CD4-positive, alpha-beta memory T cell (primary cell): ENCODE measurements around the gene PSEN1. TPM values are rescaled to one million over a fixed set of nuclear protein-coding genes. Genes with fewer than 3 reads are reported as not detected.
"Not testable (repeated sequence)": the region's sequence is repeated elsewhere in the genome, so short reads cannot be mapped to it uniquely, and the experiment has no call there.

Experiments used
- CTCF ChIA-PET: fragments of 350-600 bp; sonication (Branson Sonifier 250); formaldehyde crosslinking; loops from one replicate; lab custom pipeline; 2021; ENCODE audit warnings: inconsistent platforms; ENCODE audit not compliant: partially characterized antibody; lab: Charles Lee
- POLR2A ChIA-PET: fragments of 350-600 bp; sonication (Branson Sonifier 250); formaldehyde crosslinking; loops from one replicate; lab custom pipeline; 2021; ENCODE audit not compliant: partially characterized antibody; lab: Charles Lee
- DNase-seq, 5 donors: peaks; one replicate each; pipeline versions ENCODE4 v3.0.0 to v3.0.0-alpha.2; 2020 to 2022; ENCODE audit warnings: mixed read lengths in 1 of 5
- H3K27ac ChIP-seq: one replicate; pipeline ENCODE4 v1.7.0; 2013; ENCODE audit warnings: low read depth, low read length
- H3K27me3 ChIP-seq: 2 replicates; pipeline ENCODE4 v1.7.0; 2013; ENCODE audit warnings: mild to moderate bottlenecking, low read length, moderate library complexity; ENCODE audit not compliant: insufficient read depth
- H3K36me3 ChIP-seq: 2 replicates; pipeline ENCODE4 v1.7.0; 2013; ENCODE audit warnings: mild to moderate bottlenecking, low read length, moderate library complexity; ENCODE audit not compliant: insufficient read depth
- H3K4me1 ChIP-seq: 2 replicates; pipeline ENCODE4 v1.7.0; 2013; ENCODE audit warnings: mild to moderate bottlenecking, low read length, moderate library complexity; ENCODE audit not compliant: insufficient read depth
- H3K4me3 ChIP-seq, 2 donors: one replicate each; pipeline ENCODE4 v1.7.0; 2013; ENCODE audit warnings: low read length in 2 of 2, mild to moderate bottlenecking in 1 of 2
- H3K9me3 ChIP-seq, 2 donors: one replicate each; pipeline ENCODE4 v1.7.0; 2013; ENCODE audit warnings: low read length in 2 of 2, control low read depth in 1 of 2; ENCODE audit not compliant: control insufficient read depth in 1 of 2
- H3K27ac Mint-ChIP-seq, 7 donors: one replicate each; pipeline ENCODE4 v1.8.0; 2020 to 2021; ENCODE audit warnings: mixed read lengths in 7 of 7, mild to moderate bottlenecking in 6 of 7, inconsistent platforms in 3 of 7, moderate library complexity in 3 of 7
- H3K27me3 Mint-ChIP-seq, 2 donors: one replicate each; pipeline ENCODE4 v1.8.0; 2020 to 2021; ENCODE audit warnings: mixed read lengths in 2 of 2
- H3K36me3 Mint-ChIP-seq, 2 donors: one replicate each; pipeline ENCODE4 v1.8.0; 2020 to 2021; ENCODE audit warnings: mixed read lengths in 2 of 2, inconsistent platforms in 1 of 2, mild to moderate bottlenecking in 1 of 2
- H3K4me1 Mint-ChIP-seq, 4 donors: one replicate each; pipeline ENCODE4 v1.8.0; 2020 to 2021; ENCODE audit warnings: mixed read lengths in 4 of 4, mild to moderate bottlenecking in 1 of 4
- H3K4me3 Mint-ChIP-seq, 8 donors: one replicate each; pipeline ENCODE4 v1.8.0; 2020 to 2021; ENCODE audit warnings: mixed read lengths in 8 of 8, mild to moderate bottlenecking in 7 of 8, moderate library complexity in 6 of 8, inconsistent platforms in 3 of 8
- H3K9me3 Mint-ChIP-seq, 8 donors: one replicate each; pipeline ENCODE4 v1.8.0; 2020 to 2021; ENCODE audit warnings: mixed read lengths in 8 of 8, mild to moderate bottlenecking in 5 of 8, inconsistent platforms in 3 of 8, moderate library complexity in 1 of 8
- intact Hi-C: fragments of 100-400 bp; cut with micrococcal nuclease; formaldehyde crosslinking; loops from one replicate; pipeline ENCODE4 v1.15.1; 2023
- polyA plus RNA-seq, 2 donors: library from polyadenylated mRNA; unstranded; fragments of 300-500 nt; fragmentation: Illumina TruSeq; gene quantifications; one replicate each; pipeline ENCODE4 v1.2.3, GENCODE V29; 2021
- total RNA-seq, 2 experiments: library from RNA; stranded (reverse); gene quantifications; one replicate each; pipeline ENCODE4 v1.2.3, GENCODE V29; 2021

PSEN1 gene
- total and polyA plus RNA-seq, 4 experiments from 2014 or later: 36.0 to 51.7 (median 41.8) TPM

DNA sequence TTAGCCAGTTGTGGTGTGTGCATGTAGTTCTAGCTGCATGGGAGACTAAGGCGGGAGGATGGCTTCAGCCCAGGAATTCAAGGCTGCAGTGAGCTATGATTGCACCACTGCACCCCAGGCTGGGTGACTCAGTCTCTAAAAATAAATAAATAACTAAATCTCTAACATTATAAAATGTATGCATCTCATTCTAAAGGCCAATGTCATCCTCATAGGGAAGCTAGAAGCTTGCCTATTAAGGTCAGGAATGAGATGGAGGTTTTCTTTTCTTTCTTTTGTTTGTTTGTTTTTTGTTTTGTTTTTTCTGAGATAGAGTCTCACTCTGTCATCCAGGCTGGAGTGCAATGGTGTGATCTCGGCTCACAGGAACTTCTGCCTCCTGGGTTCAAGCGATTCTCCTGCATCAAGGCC is 52.2 kb downstream of the PSEN1 start:
- peaks cover 7% of the 10 kb centered on the region for H3K36me3 ChIP-seq
- no peaks in the 10 kb centered on the region for H3K9me3 ChIP-seq
- H3K27me3 ChIP-seq: no peaks in the 10 kb centered on the region
- CTCF ChIA-PET: interaction anchor here (1.5 kb wide), 1 partner anchor 283 kb away, joined by 3 read pairs; no protein-coding TSS in a partner anchor
- intact Hi-C loops: no loop called here
- POLR2A ChIA-PET: no interaction called here
- H3K9me3 Mint-ChIP-seq: no peaks in the 10 kb centered on the region
- H3K4me1 Mint-ChIP-seq: peaks cover 0 to 2% (median 0%) of the 10 kb centered on the region in 4 donors
- no peak for DNase-seq
- no peak overlapping the region for H3K27ac ChIP-seq
- H3K4me3 ChIP-seq: no peak overlapping the region
- H3K4me3 Mint-ChIP-seq: no peak overlapping the region
- H3K27me3 Mint-ChIP-seq: no peaks in the 10 kb centered on the region
- H3K36me3 Mint-ChIP-seq: peaks cover 22 to 41% of the 10 kb centered on the region in 2 donors
- peak overlapping the region in 1 of 7 donors; percentile 71 for H3K27ac Mint-ChIP-seq
- H3K4me1 ChIP-seq: no peaks in the 10 kb centered on the region

DNA sequence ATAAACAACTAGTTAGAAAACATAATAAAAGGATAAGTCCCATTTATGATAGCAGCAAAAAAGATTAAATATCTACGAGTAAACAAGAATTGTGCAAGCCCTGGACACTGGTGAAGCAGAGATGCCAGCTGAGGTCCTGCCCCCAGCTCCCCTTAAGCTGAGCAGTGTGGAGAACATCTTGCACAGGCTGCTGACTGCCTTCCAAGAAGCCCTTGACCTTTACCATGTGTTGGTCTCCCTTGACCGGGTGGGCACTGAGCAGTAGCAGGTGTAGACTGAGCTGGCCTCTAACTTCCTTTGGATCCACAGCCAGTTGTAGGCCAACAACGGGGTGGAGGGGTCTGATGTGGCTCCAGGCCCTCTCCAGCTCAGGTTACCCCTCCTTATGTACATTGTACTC is 53.3 kb downstream of the PSEN1 start:
- no peaks in the 10 kb centered on the region for H3K9me3 Mint-ChIP-seq
- H3K9me3 ChIP-seq: no peaks in the 10 kb centered on the region
- no peak for DNase-seq
- ChIA-PET CTCF (no interaction called here), POLR2A (no interaction called here)
- no peaks in the 10 kb centered on the region for H3K4me1 ChIP-seq
- intact Hi-C loops: no loop called here
- peak overlapping the region in 1 of 7 donors; percentile 29 for H3K27ac Mint-ChIP-seq
- no peak overlapping the region for H3K27ac ChIP-seq
- H3K4me3 Mint-ChIP-seq: no peak overlapping the region
- H3K36me3 Mint-ChIP-seq: peaks cover 23 to 47% of the 10 kb centered on the region in 2 donors
- H3K27me3 Mint-ChIP-seq: no peaks in the 10 kb centered on the region
- H3K4me1 Mint-ChIP-seq: peaks cover 0 to 2% (median 0%) of the 10 kb centered on the region in 4 donors
- no peak overlapping the region for H3K4me3 ChIP-seq
- no peaks in the 10 kb centered on the region for H3K27me3 ChIP-seq
- H3K36me3 ChIP-seq: peaks cover 9% of the 10 kb centered on the region

DNA sequence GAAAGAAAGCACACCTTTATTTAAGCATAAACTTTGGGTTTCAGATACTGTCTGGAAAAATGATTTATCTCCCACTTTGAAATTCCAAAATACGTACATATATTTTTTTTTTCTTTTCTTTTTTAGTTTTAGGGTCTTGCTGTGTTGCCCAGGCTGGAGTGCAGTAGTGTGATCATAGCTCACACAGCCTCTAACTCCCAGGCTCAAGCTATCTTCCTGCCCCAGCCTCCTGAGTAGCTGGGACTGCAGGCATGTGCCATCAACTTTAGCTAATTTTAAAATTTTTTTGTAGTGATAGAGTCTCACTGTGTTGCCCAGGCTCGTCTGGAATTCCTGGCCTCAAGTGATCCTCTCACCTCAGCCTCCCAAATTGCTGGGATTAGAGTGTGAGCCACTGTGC is 55.1 kb downstream of the PSEN1 start:
- no peak for DNase-seq
- no peak overlapping the region for H3K27ac ChIP-seq
- Mint-ChIP-seq H3K36me3 (peaks cover 37 to 60% of the 10 kb centered on the region in 2 donors), H3K4me3 (no peak overlapping the region), H3K27ac (no peak overlapping the region), H3K27me3 (no peaks in the 10 kb centered on the region), H3K9me3 (no peaks in the 10 kb centered on the region), H3K4me1 (peaks cover 0 to 2% (median 0%) of the 10 kb centered on the region in 4 donors)
- H3K9me3 ChIP-seq: no peaks in the 10 kb centered on the region
- no peak overlapping the region for H3K4me3 ChIP-seq
- no peaks in the 10 kb centered on the region for H3K27me3 ChIP-seq
- ChIA-PET POLR2A (no interaction called here), CTCF (interaction anchor here (0.8 kb wide), 1 partner anchor 281 kb away, joined by 4 read pairs; no protein-coding TSS in a partner anchor)
- peaks cover 16% of the 10 kb centered on the region for H3K36me3 ChIP-seq
- intact Hi-C loops: no loop called here
- H3K4me1 ChIP-seq: no peaks in the 10 kb centered on the region

DNA sequence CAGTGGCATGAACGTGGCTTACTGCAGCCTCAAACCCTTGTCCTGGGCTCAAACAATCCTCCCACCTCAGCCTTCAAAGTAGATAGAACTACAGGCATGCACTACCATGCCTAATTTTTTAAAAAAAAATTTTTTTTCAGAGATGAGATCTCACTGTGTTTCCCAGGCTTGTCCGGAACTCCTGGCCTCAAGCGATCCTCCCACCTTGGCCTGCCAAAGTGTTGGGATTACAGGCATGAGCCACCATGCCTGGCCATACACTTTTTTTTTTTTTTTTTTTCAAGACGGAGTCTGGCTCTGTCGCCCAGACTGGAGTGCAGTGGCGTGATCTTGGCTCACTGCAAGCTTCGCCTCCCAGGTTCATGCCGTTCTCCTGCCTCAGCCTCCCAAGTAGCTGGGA is 58.0 kb downstream of the PSEN1 start:
- H3K27ac ChIP-seq, H3K27ac Mint-ChIP-seq, H3K4me1 Mint-ChIP-seq, H3K9me3 ChIP-seq, H3K27me3 Mint-ChIP-seq, intact Hi-C loops, H3K4me3 Mint-ChIP-seq, H3K27me3 ChIP-seq, H3K4me3 ChIP-seq, DNase-seq, CTCF ChIA-PET, POLR2A ChIA-PET, H3K4me1 ChIP-seq, H3K9me3 Mint-ChIP-seq: not testable (repeated sequence)
- H3K36me3 ChIP-seq: peaks cover 27% of the 10 kb centered on the region
- peaks cover 37 to 58% of the 10 kb centered on the region in 2 donors for H3K36me3 Mint-ChIP-seq

DNA sequence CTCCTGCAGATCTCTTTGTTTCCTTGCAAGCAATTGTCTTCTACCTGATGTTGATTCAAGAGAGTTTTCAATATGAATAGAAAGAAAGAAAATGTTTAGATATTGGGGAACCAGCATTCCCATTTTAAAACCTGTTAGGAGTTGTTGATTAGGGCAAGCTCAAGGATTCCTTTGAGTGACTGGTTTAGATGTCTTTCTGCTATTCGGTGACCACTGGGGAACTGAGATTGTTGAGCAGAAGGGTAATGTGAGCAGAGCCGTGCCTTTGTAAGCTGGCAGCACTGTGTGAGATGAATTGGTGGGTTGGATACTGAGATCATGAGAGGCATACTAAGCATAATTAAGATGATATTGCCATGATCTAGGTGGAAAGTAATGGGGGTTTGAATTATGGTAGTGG is 61.9 kb downstream of the PSEN1 start:
- POLR2A ChIA-PET: no interaction called here
- peaks cover 23% of the 10 kb centered on the region for H3K36me3 ChIP-seq
- H3K9me3 ChIP-seq: no peaks in the 10 kb centered on the region
- intact Hi-C loops: no loop called here
- H3K27me3 ChIP-seq: no peaks in the 10 kb centered on the region
- no peak overlapping the region for H3K27ac ChIP-seq
- Mint-ChIP-seq H3K27me3 (no peaks in the 10 kb centered on the region), H3K36me3 (peaks cover 57 to 61% of the 10 kb centered on the region in 2 donors), H3K27ac (peak overlapping the region in 2 of 7 donors; percentile 23 to 25), H3K4me1 (peaks cover 0 to 5% (median 0%) of the 10 kb centered on the region in 4 donors), H3K9me3 (no peaks in the 10 kb centered on the region), H3K4me3 (no peak overlapping the region)
- no peaks in the 10 kb centered on the region for H3K4me1 ChIP-seq
- no peak for DNase-seq
- CTCF ChIA-PET: no interaction called here
- H3K4me3 ChIP-seq: no peak overlapping the region

DNA sequence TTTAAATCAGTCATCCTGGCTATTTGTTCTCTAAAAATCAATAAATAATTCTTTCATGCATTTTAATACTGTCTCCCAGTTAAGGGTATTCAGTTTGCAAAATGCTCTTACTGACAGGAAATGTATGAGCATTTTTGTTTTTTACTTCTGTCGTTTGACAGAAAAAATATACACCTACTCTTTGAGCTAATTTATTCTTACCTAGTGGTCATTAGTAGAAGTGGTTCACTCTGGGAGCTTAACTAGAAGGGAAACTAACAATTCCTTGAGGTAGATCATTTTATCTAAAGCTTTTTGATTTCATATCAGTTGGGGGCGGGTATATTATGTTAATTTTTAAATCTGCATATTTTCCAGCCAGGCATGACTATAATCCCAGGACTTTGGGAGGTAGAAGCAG is 67.2 kb downstream of the PSEN1 start:
- CTCF ChIA-PET: no interaction called here
- Histone ChIP-seq H3K27me3 (no peaks in the 10 kb centered on the region), H3K4me1 (no peaks in the 10 kb centered on the region), H3K36me3 (peaks cover 26% of the 10 kb centered on the region), H3K9me3 (no peaks in the 10 kb centered on the region), H3K27ac (no peak overlapping the region), H3K4me3 (no peak overlapping the region)
- no peaks in the 10 kb centered on the region for H3K27me3 Mint-ChIP-seq
- peaks cover 0 to 2% (median 0%) of the 10 kb centered on the region in 4 donors for H3K4me1 Mint-ChIP-seq
- POLR2A ChIA-PET: no interaction called here
- H3K36me3 Mint-ChIP-seq: peaks cover 69 to 70% of the 10 kb centered on the region in 2 donors
- no peak for DNase-seq
- intact Hi-C loops: no loop called here
- no peak overlapping the region for H3K4me3 Mint-ChIP-seq
- H3K27ac Mint-ChIP-seq: peak overlapping the region in 1 of 7 donors; percentile 14
- no peaks in the 10 kb centered on the region for H3K9me3 Mint-ChIP-seq

DNA sequence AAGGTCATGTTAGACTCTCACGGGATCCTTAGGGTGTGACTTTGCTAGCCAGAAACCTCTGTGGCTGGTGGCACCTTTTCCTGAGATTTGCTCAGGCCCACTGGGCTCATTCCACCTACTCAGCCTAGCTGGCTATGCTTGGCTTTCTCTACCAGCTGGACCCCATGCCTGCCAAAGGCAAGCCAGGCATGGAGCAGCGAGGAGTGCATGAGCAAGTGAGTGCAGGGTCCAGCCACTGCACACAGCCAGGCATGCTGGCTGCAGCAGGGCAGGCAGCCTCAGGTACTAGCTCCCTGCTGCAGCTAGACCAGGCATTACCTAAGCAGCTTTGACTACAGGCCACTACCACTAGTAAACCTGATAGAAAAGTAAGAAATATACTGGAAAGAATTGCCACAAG is 71.3 kb downstream of the PSEN1 start:
- no peak for DNase-seq
- CTCF ChIA-PET: no interaction called here
- Mint-ChIP-seq H3K4me1 (no peaks in the 10 kb centered on the region), H3K4me3 (no peak overlapping the region), H3K27ac (no peak overlapping the region), H3K27me3 (no peaks in the 10 kb centered on the region), H3K36me3 (peaks cover 63 to 70% of the 10 kb centered on the region in 2 donors), H3K9me3 (no peaks in the 10 kb centered on the region)
- intact Hi-C loops: no loop called here
- H3K4me3 ChIP-seq: no peak overlapping the region
- no peak overlapping the region for H3K27ac ChIP-seq
- peaks cover 35% of the 10 kb centered on the region for H3K36me3 ChIP-seq
- H3K9me3 ChIP-seq: no peaks in the 10 kb centered on the region
- POLR2A ChIA-PET: no interaction called here
- H3K4me1 ChIP-seq: no peaks in the 10 kb centered on the region
- H3K27me3 ChIP-seq: no peaks in the 10 kb centered on the region

DNA sequence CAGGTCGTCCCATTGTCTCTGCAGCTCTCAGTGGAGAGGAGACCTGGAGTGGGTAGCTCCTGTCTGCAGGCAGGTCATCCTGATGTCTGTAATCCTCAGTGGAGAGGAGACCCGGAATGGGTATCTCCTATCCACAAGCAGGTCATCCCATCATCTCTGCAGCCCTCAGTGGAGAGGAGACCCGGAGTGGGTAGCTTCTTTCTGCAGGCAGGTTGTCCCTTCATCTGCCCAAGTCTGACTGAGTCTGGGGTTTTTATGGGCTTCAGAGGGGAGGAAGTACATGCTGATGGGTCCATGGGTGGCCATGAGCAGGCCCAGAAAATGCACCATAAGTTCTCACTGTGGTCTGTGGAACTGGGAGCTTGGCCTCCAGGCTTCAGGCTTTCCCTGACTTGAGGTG is 72.1 kb downstream of the PSEN1 start:
- Histone ChIP-seq H3K4me3 (no peak overlapping the region), H3K27me3 (no peaks in the 10 kb centered on the region), H3K36me3 (peaks cover 42% of the 10 kb centered on the region), H3K4me1 (no peaks in the 10 kb centered on the region), H3K27ac (no peak overlapping the region), H3K9me3 (no peaks in the 10 kb centered on the region)
- H3K27ac Mint-ChIP-seq: no peak overlapping the region
- H3K27me3 Mint-ChIP-seq: no peaks in the 10 kb centered on the region
- no peak for DNase-seq
- no peaks in the 10 kb centered on the region for H3K9me3 Mint-ChIP-seq
- POLR2A ChIA-PET: no interaction called here
- no peak overlapping the region for H3K4me3 Mint-ChIP-seq
- CTCF ChIA-PET: no interaction called here
- intact Hi-C loops: no loop called here
- H3K36me3 Mint-ChIP-seq: peaks cover 62 to 73% of the 10 kb centered on the region in 2 donors
- H3K4me1 Mint-ChIP-seq: no peaks in the 10 kb centered on the region
